HG03280 (cell line): Measurements from ENCODE around the gene SH3BGRL3.
A peak's percentile ranks its signal among the peaks of the same experiment; 100 is the strongest.
"Not testable (repeated sequence)": the region's sequence is repeated elsewhere in the genome, so short reads cannot be mapped to it uniquely, and the experiment has no call there.

Experiments used
- ATAC-seq: cut with Tn5 transposase; IDR thresholded peaks from one replicate; pipeline ENCODE4 v1.9.1; 2021; ENCODE audit warnings: mild to moderate bottlenecking, moderate library complexity; ENCODE audit not compliant: unreplicated experiment

The SH3BGRL3 gene

DNA sequence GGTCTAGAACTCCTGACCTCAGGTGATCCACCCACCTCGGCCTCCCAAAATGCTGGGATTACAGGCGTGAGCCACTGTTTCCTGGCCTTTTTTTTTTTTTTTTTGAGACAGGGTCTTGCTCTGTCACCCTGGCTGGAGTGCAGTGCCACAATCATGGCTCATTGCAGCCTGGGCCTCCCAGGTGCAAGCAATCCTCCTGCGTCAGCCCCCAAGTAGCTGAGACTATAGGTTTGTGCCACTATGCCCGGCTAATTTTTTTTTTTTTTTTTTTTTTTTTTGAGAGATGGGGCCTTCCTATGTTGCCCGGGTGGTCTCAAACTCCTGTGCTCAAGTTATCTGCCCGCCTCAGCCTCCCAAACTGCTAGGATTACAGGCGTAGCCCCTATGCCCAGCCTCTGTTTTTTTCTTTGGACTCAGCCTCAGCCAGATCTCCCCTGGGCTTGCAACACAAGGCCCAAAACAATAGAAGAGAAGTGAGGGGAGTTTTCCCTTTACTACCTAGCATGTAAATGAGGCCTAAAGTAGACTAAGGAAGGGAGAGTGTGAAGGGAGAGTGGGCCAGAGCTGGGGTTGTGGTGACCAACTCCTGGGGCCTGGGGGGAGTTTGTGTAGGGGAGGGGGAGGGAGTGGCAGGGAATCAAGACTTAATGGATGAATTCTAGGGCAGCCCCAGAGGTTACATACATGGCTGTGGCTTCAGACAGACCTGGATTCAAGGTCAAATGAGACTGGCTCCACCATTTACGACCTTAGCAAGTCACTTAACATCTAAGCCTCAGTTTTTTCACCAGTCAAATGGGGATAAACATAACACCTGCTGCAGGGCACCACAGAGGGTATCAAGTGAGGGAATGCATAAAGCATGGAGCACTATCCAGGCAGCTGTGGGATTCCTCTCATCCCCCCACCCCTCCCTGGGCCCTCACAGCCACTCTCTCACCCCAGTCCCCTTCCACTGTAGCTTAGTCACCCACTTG, 36.3 kb downstream of the SH3BGRL3 start:
- no peak for ATAC-seq

GRCh38 chr1:26317146-26317545, 37.3 kb downstream of the SH3BGRL3 start:
- no peak for ATAC-seq

DNA sequence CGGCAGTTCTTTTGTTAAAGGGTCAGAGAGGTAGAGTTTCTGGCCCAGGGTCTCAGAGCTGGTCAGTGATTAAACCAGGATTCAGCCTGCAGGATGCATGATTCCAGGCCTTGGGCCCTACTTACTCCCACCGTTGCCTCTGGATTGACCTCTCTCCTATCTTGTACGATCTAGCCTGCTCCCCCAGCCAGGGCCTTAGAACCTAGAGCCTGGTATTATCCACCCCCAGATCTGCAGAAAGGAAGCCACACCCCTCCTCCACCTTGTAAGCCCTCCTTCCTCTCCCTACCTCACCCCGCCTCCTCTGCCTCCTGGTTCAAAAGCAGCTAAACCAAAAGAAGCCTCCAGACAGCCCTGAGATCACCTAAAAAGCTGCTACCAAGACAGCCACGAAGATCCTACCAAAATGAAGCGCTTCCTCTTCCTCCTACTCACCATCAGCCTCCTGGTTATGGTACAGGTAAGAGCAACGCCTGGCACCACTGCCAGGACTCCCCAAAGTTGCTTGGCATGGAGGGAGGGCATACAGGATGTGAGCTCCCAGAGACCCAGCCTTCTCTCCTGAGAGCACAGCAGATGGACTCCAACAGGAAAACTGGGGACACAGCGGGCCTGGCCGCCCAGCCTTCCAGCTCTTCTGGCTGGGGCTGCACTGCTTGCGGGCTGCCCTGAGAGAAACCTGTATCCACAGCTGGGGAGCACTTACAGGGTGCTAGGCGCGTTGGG, 37.9 kb downstream of the SH3BGRL3 start, which contains the start of gene CD52:
Gene CD52 (plus strand): TSS at position 347 of the 726 bp plus-strand sequence. CDS start 60 bp downstream, at position 407.
- ATAC-seq, result peak; percentile 55

GRCh38 chr1:26318338-26319064, 38.6 kb downstream of the SH3BGRL3 start:
- no peak for ATAC-seq

DNA sequence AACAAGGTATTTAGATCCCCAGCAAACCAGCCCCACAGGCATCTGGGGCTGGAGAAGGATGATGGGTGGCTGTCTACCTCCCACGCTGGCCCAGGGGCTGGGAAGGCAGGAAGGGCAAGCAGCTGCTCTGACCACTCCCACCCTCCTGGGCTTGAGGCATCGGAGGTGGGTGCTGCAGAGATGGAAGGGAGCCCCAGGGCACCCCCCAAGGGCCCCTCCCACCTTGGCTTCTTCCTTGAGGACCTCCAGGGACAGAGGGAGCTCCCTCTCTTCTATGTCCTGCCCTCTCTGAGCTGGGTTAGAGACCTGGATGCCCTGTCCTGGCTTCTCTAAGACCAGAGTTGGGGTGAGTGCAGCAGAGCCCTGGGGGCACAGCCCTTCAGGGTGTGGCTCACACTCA, 41.0 kb downstream of the SH3BGRL3 start:
- no peak for ATAC-seq

- ATAC-seq, result peak; percentile 34
Observed at GRCh38 chr1:26321315-26322041, 41.6 kb downstream of the SH3BGRL3 start.

DNA sequence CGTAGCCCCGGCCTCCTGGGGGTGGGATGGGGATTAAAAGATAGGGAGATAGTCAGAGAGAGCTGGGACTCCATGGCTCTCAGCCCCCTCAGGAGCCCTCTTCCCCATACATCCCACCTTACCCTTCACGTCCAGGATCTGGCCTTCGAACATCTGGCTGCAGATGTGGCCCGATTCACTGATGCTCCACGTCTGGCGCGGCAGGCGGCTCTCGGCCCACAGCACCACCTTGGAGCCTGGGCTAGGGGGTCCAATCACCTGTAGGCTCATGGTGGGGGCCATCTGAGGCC, 42.1 kb downstream of the SH3BGRL3 start:
- ATAC-seq, result no peak

GRCh38 chr1:26323382-26323781, 43.5 kb downstream of the SH3BGRL3 start:
- ATAC-seq, result no peak

GRCh38 chr1:26324550-26324949, 44.7 kb downstream of the SH3BGRL3 start:
- ATAC-seq, result no peak

- no peak for ATAC-seq
Observed at GRCh38 chr1:26327956-26328362, 48.1 kb downstream of the SH3BGRL3 start.

DNA sequence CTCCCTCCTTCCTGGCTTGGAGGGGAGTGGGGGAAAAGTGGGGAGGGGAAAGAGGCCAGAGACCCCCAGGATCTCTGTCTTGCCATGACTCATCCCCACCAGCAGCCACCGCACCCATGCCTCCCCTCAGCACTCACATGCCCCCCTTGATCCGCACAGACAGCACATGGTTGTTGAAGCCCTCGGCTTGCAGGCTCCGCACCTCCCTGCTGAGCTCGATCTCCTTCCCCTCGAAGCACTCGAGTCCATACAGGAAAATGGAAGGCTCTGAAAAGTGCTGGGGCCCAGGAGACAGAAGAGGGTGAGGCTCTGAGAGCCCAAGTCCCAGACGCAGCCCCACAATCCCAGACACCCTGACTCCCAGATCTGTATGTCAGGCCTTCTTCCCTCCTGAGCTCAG, 48.7 kb downstream of the SH3BGRL3 start:
- ATAC-seq, result no peak

GRCh38 chr1:26329380-26329779, 49.5 kb downstream of the SH3BGRL3 start:
- ATAC-seq, result not testable (repeated sequence)

GRCh38 chr1:26330276-26330675, 50.4 kb downstream of the SH3BGRL3 start:
- ATAC-seq, result no peak
